HepG2 (cell line): Measurements from ENCODE around the gene MED13L. TPM values are rescaled to one million over a fixed set of nuclear protein-coding genes. Genes with fewer than 3 reads are reported as not detected.

Experiments used
- ATAC-seq: fragments of 200-7000 bp; cut with Tn5 transposase; 3 replicates; pipeline ENCODE4 v1.9.1; 2020; ENCODE audit warnings: mild to moderate bottlenecking, moderate library complexity
- BruUV-seq: library from RNA; stranded (reverse); fragments of 400-500 nt; replicated peaks from 2 replicates; lab custom pipeline; 2021; lab: Mats Ljungman, UMichigan
- CTCF ChIA-PET: fragments of 300-600 bp; formaldehyde crosslinking; extraction: SDS; loops from one replicate; lab custom pipeline; 2021; ENCODE audit warnings: low total read pairs, inconsistent platforms, low intra/inter-chr PET ratio; lab: Yijun Ruan, JAX
- POLR2A ChIA-PET: fragments of 350-600 bp; sonication (Branson Sonifier 250); formaldehyde crosslinking; loops from one replicate; lab custom pipeline; 2020; ENCODE audit warnings: antibody characterized with exemption, inconsistent platforms; lab: Yijun Ruan, JAX
- DNase-seq: peaks from one replicate; pipeline ENCODE4 v3.0.0-alpha.2; 2015; ENCODE audit warnings: low spot score
- FAIRE-seq: peaks from 3 replicates; lab custom pipeline; 2011; peaks lifted over from hg19 to GRCh38; lab: Jason Lieb, UNC
- H2AFZ ChIP-seq: one replicate; pipeline ENCODE4 v1.6.1; 2011; ENCODE audit warnings: low read length, inconsistent platforms
- H3K27ac ChIP-seq: fragments of 300-600 bp; 3 replicates; pipeline ENCODE4 v1.8.0; 2011; ENCODE audit warnings: mixed run types, mild to moderate bottlenecking, mixed read lengths, low read length, inconsistent platforms; ENCODE audit not compliant: insufficient read depth; ENCODE audit errors: extremely low read length
- H3K27me3 ChIP-seq, 2 experiments: fragments of 200-600 bp in 1 of 2; 2 replicates in 1 of 2; 3 replicates in 1 of 2; pipeline versions ENCODE4 v1.6.0 to v1.8.0; 2011; ENCODE audit warnings: low read length in 2 of 2, mild to moderate bottlenecking in 2 of 2, moderate library complexity in 2 of 2, inconsistent platforms in 1 of 2; ENCODE audit not compliant: insufficient read depth in 2 of 2, control insufficient read depth in 1 of 2
- H3K36me3 ChIP-seq, 2 experiments: fragments of 200-600 bp in 1 of 2; replicated peaks in 1 of 2; 2 replicates in 1 of 2; 3 replicates in 1 of 2; pipeline versions ENCODE4 v1.5.1 to v1.8.0; 2011; ENCODE audit warnings: low read length in 2 of 2, inconsistent platforms in 1 of 2; ENCODE audit not compliant: insufficient read depth in 2 of 2, control insufficient read depth in 1 of 2
- H3K4me1 ChIP-seq: 2 replicates; pipeline ENCODE4 v1.5.1; 2012; ENCODE audit warnings: low read length, inconsistent platforms; ENCODE audit not compliant: insufficient read depth
- H3K4me2 ChIP-seq: 2 replicates; pipeline ENCODE4 v1.6.0; 2011; ENCODE audit warnings: low read depth, low read length, inconsistent platforms
- H3K4me3 ChIP-seq, 3 experiments: fragments of 200-600 bp in 1 of 3; sonication (generic), shearing (Covaris generic) in 1 of 3; replicated peaks in 1 of 3; 2 replicates each; pipeline ENCODE4 v1.5.1; 2011 to 2016; ENCODE audit warnings: low read length in 3 of 3, inconsistent platforms in 2 of 3, low read depth in 2 of 3, mild to moderate bottlenecking in 2 of 3, control low read depth in 1 of 3, mixed read lengths in 1 of 3; ENCODE audit not compliant: insufficient read depth in 1 of 3
- H3K79me2 ChIP-seq: one replicate; pipeline ENCODE4 v1.6.1; 2011; ENCODE audit warnings: low read length, inconsistent platforms; ENCODE audit not compliant: insufficient read depth
- H3K9ac ChIP-seq: 2 replicates; pipeline ENCODE4 v1.6.0; 2011; ENCODE audit warnings: mild to moderate bottlenecking, low read depth, low read length, inconsistent platforms; ENCODE audit not compliant: insufficient read depth
- H3K9me3 ChIP-seq: 2 replicates; pipeline ENCODE4 v1.5.1; 2012; ENCODE audit warnings: mild to moderate bottlenecking, low read length
- H4K20me1 ChIP-seq: 2 replicates; pipeline ENCODE4 v1.6.0; 2011; ENCODE audit warnings: inconsistent platforms, mild to moderate bottlenecking, low read length, moderate library complexity; ENCODE audit not compliant: insufficient read depth
- CC2D1A ChIP-seq: sonication (generic); formaldehyde crosslinking; IDR thresholded peaks from 2 replicates; pipeline ENCODE4 v1.8.1; 2023; ENCODE audit warnings: mild to moderate bottlenecking, missing genetic modification reagents
- CCDC6 ChIP-seq: sonication (generic); formaldehyde crosslinking; IDR thresholded peaks from 2 replicates; pipeline ENCODE4 v1.8.1; 2022; ENCODE audit warnings: mild to moderate bottlenecking, missing genetic modification reagents, moderate library complexity
- HCFC1 ChIP-seq: fragments of 150-350 bp; IDR thresholded peaks from 2 replicates; pipeline ENCODE4 v1.6.1; 2014; ENCODE audit warnings: low read depth, low read length
- HES4 ChIP-seq: sonication (generic); formaldehyde crosslinking; IDR thresholded peaks from 2 replicates; pipeline ENCODE4 v1.9.0; 2021; ENCODE audit warnings: mild to moderate bottlenecking, missing genetic modification reagents, borderline replicate concordance
- KLF16 ChIP-seq, 2 experiments: sonication (generic) in 1 of 2; formaldehyde crosslinking in 1 of 2; IDR thresholded peaks; 2 replicates each; pipeline versions ENCODE4 v1.6.1 to v1.8.0; 2016 to 2023; ENCODE audit warnings: missing genetic modification reagents in 2 of 2, missing compliant biosample characterization in 1 of 2
- MAF1 ChIP-seq: sonication (generic); formaldehyde crosslinking; IDR thresholded peaks from 2 replicates; pipeline ENCODE4 v1.5.0; 2020; ENCODE audit warnings: missing genetic modification reagents, borderline replicate concordance
- MXD4 ChIP-seq: IDR thresholded peaks from 2 replicates; pipeline ENCODE4 v1.6.1; 2016; ENCODE audit warnings: mild to moderate bottlenecking, missing biosample characterization, missing genetic modification reagents
- NR2F1 ChIP-seq, 2 experiments: fragments of 450-650 bp in 1 of 2; formaldehyde crosslinking in 1 of 2; IDR thresholded peaks; 2 replicates each; pipeline versions ENCODE4 v1.5.0 to v1.6.1; 2016 to 2020; ENCODE audit warnings: mild to moderate bottlenecking in 1 of 2, missing compliant biosample characterization in 1 of 2, missing genetic modification reagents in 1 of 2, moderate library complexity in 1 of 2
- SATB2 ChIP-seq: sonication (generic); formaldehyde crosslinking; IDR thresholded peaks from 2 replicates; pipeline ENCODE4 v1.5.0; 2020; ENCODE audit warnings: missing genetic modification reagents
- SNAI1 ChIP-seq: sonication (generic); formaldehyde crosslinking; IDR thresholded peaks from 2 replicates; pipeline ENCODE4 v1.5.0; 2020; ENCODE audit warnings: mild to moderate bottlenecking, missing genetic modification reagents, borderline replicate concordance
- SNRNP70 ChIP-seq: fragments of 200-400 bp; formaldehyde crosslinking; IDR thresholded peaks from 2 replicates; pipeline ENCODE4 v1.6.1; 2017; ENCODE audit warnings: mild to moderate bottlenecking, low read depth, low read length, moderate library complexity
- TEF ChIP-seq: sonication (generic); formaldehyde crosslinking; IDR thresholded peaks from 2 replicates; pipeline ENCODE4 v1.5.0; 2020; ENCODE audit warnings: missing genetic modification reagents
- TRAFD1 ChIP-seq: sonication (generic); formaldehyde crosslinking; IDR thresholded peaks from 2 replicates; pipeline ENCODE4 v1.5.1; 2020; ENCODE audit warnings: missing genetic modification reagents, mild to moderate bottlenecking, borderline replicate concordance
- YY1 ChIP-seq: IDR thresholded peaks from 2 replicates; pipeline ENCODE4 v1.6.1; 2011; ENCODE audit warnings: low read length, low read depth, moderate library complexity, mild to moderate bottlenecking; ENCODE audit not compliant: insufficient read depth, insufficient replicate concordance
- ZBTB8A ChIP-seq: sonication (generic); formaldehyde crosslinking; IDR thresholded peaks from 2 replicates; pipeline ENCODE4 v1.4.0; 2020; ENCODE audit warnings: mild to moderate bottlenecking, low read depth, missing genetic modification reagents, borderline replicate concordance
- ZC3H13 ChIP-seq: sonication (generic); formaldehyde crosslinking; IDR thresholded peaks from 2 replicates; pipeline ENCODE4 v1.8.1; 2023; ENCODE audit warnings: mild to moderate bottlenecking, missing genetic modification reagents, moderate library complexity
- ZKSCAN1 ChIP-seq: fragments of 150-350 bp; IDR thresholded peaks from 2 replicates; pipeline ENCODE4 v1.6.1; 2014; ENCODE audit warnings: low read length
- ZNF747 ChIP-seq: sonication (generic); formaldehyde crosslinking; IDR thresholded peaks from 2 replicates; pipeline ENCODE4 v1.8.1; 2023; ENCODE audit warnings: missing genetic modification reagents, mild to moderate bottlenecking, borderline replicate concordance
- ZNF776 ChIP-seq: sonication (generic); formaldehyde crosslinking; IDR thresholded peaks from 2 replicates; pipeline ENCODE4 v1.4.0; 2020; ENCODE audit warnings: mild to moderate bottlenecking, missing genetic modification reagents
- WGBS: methylation state at CpG from one replicate; pipeline ENCODE4 v1.1.6; 2017; ENCODE audit warnings: low lambda C conversion rate; 5-methylcytosine and 5-hydroxymethylcytosine counted together
- in situ Hi-C: cut with HindIII; loops from 2 replicates; pipeline ENCODE4 v1.10.0; 2017; ENCODE audit warnings: low pct_unique_long_range_greater_than_20kb; ENCODE audit not compliant: extremely low pct_ligation_motif_present
- intact Hi-C: fragments of 100-400 bp; cut with micrococcal nuclease; formaldehyde crosslinking; loops from one replicate; pipeline ENCODE4 v1.10.0; 2022; ENCODE audit not compliant: unreplicated experiment
- polyA plus RNA-seq, 8 experiments: library from polyadenylated mRNA; depleted of rRNA in 3 of 8; stranded (reverse) in 7 of 8; unstranded in 1 of 8; fragments of >200 nt; fragmentation: Illumina TruSeq in 4 of 8; extraction: Trizol in 4 of 8; gene quantifications; 2 replicates each; pipeline versions ENCODE4 v1.2.1 to v1.2.3, GENCODE V29; 2011 to 2016; ENCODE audit warnings: low read depth in 4 of 8, missing spikeins in 1 of 8, mixed read lengths in 1 of 8; ENCODE audit not compliant: insufficient read depth in 1 of 8
- total RNA-seq, 5 experiments: library from RNA; depleted of rRNA; stranded (reverse); fragments of >200 nt; fragmentation: Illumina TruSeq; extraction: Trizol; gene quantifications; 2 replicates each; pipeline ENCODE4 v1.2.3, GENCODE V29; 2016; ENCODE audit warnings: low read depth in 1 of 5

Gene MED13L
- total and polyA plus RNA-seq, 2 of the 13 experiments (the other 11 are each of a cell fraction or from before 2014, with no cell fraction given), result 24.8 to 38.9 TPM

GRCh38 chr12:115950959-115951358, 326.5 kb downstream of the MED13L start:
- H3K4me1 ChIP-seq, result peaks cover 15% of the 10 kb centered on the region
- POLR2A ChIA-PET, result no interaction called here
- TF ChIP-seq CC2D1A (CRISPR knock-in tag) (no peak), TEF (CRISPR knock-in tag) (no peak), ZC3H13 (CRISPR knock-in tag) (no peak)
- TF ChIP-seq, all 625 proteins: peak for 0
- CTCF ChIA-PET, result no interaction called here
- no peaks in the 10 kb centered on the region for H3K79me2 ChIP-seq
- no peaks in the 10 kb centered on the region for H3K27me3 ChIP-seq
- H3K36me3 ChIP-seq, result no peaks in the 10 kb centered on the region
- H4K20me1 ChIP-seq, result no peaks in the 10 kb centered on the region
- no TSS peak for BruUV-seq
- H2AFZ ChIP-seq, result no peak overlapping the region
- FAIRE-seq, result no peak
- 82% methylated on average over 9 of the region's 9 CpGs for WGBS
- no peak overlapping the region for H3K4me2 ChIP-seq
- intact Hi-C loops, result no loop called here
- in situ Hi-C loops, result no loop called here
- ATAC-seq, result no peak
- H3K27ac ChIP-seq, result no peak overlapping the region
- H3K4me3 ChIP-seq, result no peak overlapping the region
- H3K9me3 ChIP-seq, result no peaks in the 10 kb centered on the region
- DNase-seq, result no peak
- no peak overlapping the region for H3K9ac ChIP-seq

GRCh38 chr12:115949675-115950074, 327.8 kb downstream of the MED13L start:
- no peaks in the 10 kb centered on the region for H3K27me3 ChIP-seq
- intact Hi-C loops, result no loop called here
- H3K9me3 ChIP-seq, result no peaks in the 10 kb centered on the region
- peaks cover 23% of the 10 kb centered on the region for H3K4me1 ChIP-seq
- DNase-seq (no peak), FAIRE-seq (no peak), ATAC-seq (no peak)
- no peak overlapping the region for H2AFZ ChIP-seq
- ChIA-PET POLR2A (no interaction called here), CTCF (no interaction called here)
- no peaks in the 10 kb centered on the region for H4K20me1 ChIP-seq
- no peaks in the 10 kb centered on the region for H3K36me3 ChIP-seq
- no peaks in the 10 kb centered on the region for H3K79me2 ChIP-seq
- in situ Hi-C loops, result no loop called here
- no peak overlapping the region for H3K27ac ChIP-seq
- H3K9ac ChIP-seq, result no peak overlapping the region
- TF ChIP-seq MAF1 (CRISPR knock-in tag), result no peak
- TF ChIP-seq ZBTB8A (CRISPR knock-in tag), result no peak
- no peak for TF ChIP-seq MXD4 (CRISPR knock-in tag)
- TF ChIP-seq ZNF747 (CRISPR knock-in tag), result no peak
- TF ChIP-seq SNRNP70, result no peak
- TF ChIP-seq SATB2 (CRISPR knock-in tag), result no peak
- no peak for TF ChIP-seq NR2F1 (CRISPR knock-in tag; IDR thresholded peaks at IDR 0.05)
- TF ChIP-seq YY1, result no peak
- TF ChIP-seq HES4, result no peak
- TF ChIP-seq HCFC1, result no peak
- TF ChIP-seq ZKSCAN1, result no peak
- no peak for TF ChIP-seq TRAFD1
- TF ChIP-seq CCDC6 (CRISPR knock-in tag), result no peak
- TF ChIP-seq KLF16 (CRISPR knock-in tag; IDR thresholded peaks at IDR 0.05), result no peak
- TF ChIP-seq SNAI1 (CRISPR knock-in tag), result no peak
- TF ChIP-seq ZNF776 (CRISPR knock-in tag), result no peak
- BruUV-seq, result no TSS peak
- H3K4me2 ChIP-seq, result no peak overlapping the region
- WGBS, result 74% methylated on average over 7 of the region's 8 CpGs
- H3K4me3 ChIP-seq, result no peak overlapping the region
